ENCODE data around the gene CDKL5. TPM values are rescaled to one million over a fixed set of nuclear protein-coding genes. Genes with fewer than 3 reads are reported as not detected.

CDKL5 gene
- polyA plus RNA-seq, 2 of the 4 experiments (the other 2 are of a cell fraction) = 5.4 to 22.8 TPM

DNA sequence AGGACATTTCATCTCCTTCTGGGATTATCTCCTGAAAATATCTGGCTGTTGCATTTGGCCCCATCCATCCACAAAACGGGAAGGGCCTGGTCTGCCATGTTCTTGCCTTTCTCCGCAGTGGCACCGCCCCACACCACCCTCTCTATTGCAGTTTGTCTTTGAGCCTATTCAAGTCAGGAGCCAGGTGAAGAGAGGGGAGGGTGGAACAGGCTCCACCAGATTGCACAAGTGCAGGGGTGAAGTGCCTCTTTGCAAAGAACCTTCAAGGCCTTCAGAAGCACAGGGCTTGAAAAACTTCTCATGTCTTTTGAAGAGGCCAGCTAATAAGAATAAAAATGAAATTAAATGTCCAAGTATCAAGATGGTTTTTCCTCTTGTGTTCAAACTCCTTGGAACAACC lies 217.8 kb downstream of the CDKL5 start:
- H3K4me3 ChIP-seq = no peak overlapping the region
- ChIA-PET POLR2A (no interaction called here), CTCF (no interaction called here)
- no peak for DNase-seq (ENCODE audit: low read depth in 1 of 2, low spot score in 1 of 2)
- H3K4me1 ChIP-seq = no peaks in the 10 kb centered on the region
- no peak for ATAC-seq
- H3K9me3 ChIP-seq = no peaks in the 10 kb centered on the region
- WGBS (ENCODE audit: missing lambda C conversion rate) = 97% methylated on average over 3 of the region's 3 CpGs
- FAIRE-seq = no peak
- no peak for TF ChIP-seq NPAS2 (CRISPR knock-in tag; IDR thresholded peaks at IDR 0.05; ENCODE audit: borderline replicate concordance)
- TF ChIP-seq RARB (CRISPR knock-in tag; IDR thresholded peaks at IDR 0.05) = no peak
- no peak for TF ChIP-seq USF2 (IDR thresholded peaks at IDR 0.05)
- no peak for TF ChIP-seq SMC3 (IDR thresholded peaks at IDR 0.05)
- TF ChIP-seq ZSCAN20 (CRISPR knock-in tag; IDR thresholded peaks at IDR 0.05) = no peak
- TF ChIP-seq FOSB (CRISPR knock-in tag; IDR thresholded peaks at IDR 0.05) = no peak
- no peak for TF ChIP-seq HOXB5 (CRISPR knock-in tag; IDR thresholded peaks at IDR 0.05)
- TF ChIP-seq ZC3H11A (IDR thresholded peaks at IDR 0.05) = no peak
- no peak for TF ChIP-seq TP53 (CRISPR knock-in tag; IDR thresholded peaks at IDR 0.05)
- TF ChIP-seq HOXB13 (CRISPR knock-in tag; IDR thresholded peaks at IDR 0.05; ENCODE audit: low read depth) = no peak
- TF ChIP-seq HDAC2 (IDR thresholded peaks at IDR 0.05) = no peak
- no peak for TF ChIP-seq FOXS1 (CRISPR knock-in tag; IDR thresholded peaks at IDR 0.05)
- no peak for TF ChIP-seq HMGXB4 (CRISPR knock-in tag; IDR thresholded peaks at IDR 0.05; ENCODE audit: borderline replicate concordance)
- TF ChIP-seq GATA3 (IDR thresholded peaks at IDR 0.05; ENCODE audit: borderline replicate concordance) = no peak
- H3K4me2 ChIP-seq = no peak overlapping the region
- no peak overlapping the region for H3K27ac ChIP-seq

DNA sequence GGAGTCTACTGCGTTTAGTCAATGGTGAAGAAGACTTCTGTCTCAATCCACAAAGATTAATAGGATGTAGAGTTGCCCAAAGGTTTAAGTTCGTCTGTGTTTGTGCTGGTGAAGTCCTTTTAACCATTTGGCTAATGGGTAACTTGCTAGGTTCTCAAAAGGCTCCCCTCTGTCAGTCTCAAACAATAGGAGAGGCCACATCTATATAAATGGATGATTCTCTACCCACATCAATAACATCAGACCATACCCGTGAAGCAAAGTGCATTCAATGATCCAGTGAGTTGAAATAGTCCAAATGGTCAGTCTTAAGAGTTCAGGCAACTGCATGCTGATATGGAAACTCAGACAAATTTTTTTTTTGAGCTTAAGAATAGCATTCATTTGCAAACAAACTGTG lies 218.4 kb downstream of the CDKL5 start:
- no peak for FAIRE-seq
- no peak for ATAC-seq
- no peak for DNase-seq (ENCODE audit: low read depth in 1 of 2, low spot score in 1 of 2)
- POLR2A ChIA-PET = no interaction called here
- Histone ChIP-seq H3K27ac (no peak overlapping the region), H3K4me2 (no peak overlapping the region), H3K4me3 (no peak overlapping the region), H3K4me1 (no peaks in the 10 kb centered on the region), H3K9me3 (no peaks in the 10 kb centered on the region)
- 55% methylated on average over 3 of the region's 3 CpGs for whole genome bisulfite sequencing (ENCODE audit: missing lambda C conversion rate)
- CTCF ChIA-PET = no interaction called here
- no peak for TF ChIP-seq ZSCAN20 (CRISPR knock-in tag; IDR thresholded peaks at IDR 0.05)
- TF ChIP-seq RNF2 (IDR thresholded peaks at IDR 0.05; ENCODE audit: borderline replicate concordance, low read depth) = no peak
- TF ChIP-seq, protein P1, sequence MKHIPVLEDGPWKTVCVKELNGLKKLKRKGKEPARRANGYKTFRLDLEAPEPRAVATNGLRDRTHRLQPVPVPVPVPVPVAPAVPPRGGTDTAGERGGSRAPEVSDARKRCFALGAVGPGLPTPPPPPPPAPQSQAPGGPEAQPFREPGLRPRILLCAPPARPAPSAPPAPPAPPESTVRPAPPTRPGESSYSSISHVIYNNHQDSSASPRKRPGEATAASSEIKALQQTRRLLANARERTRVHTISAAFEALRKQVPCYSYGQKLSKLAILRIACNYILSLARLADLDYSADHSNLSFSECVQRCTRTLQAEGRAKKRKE (CRISPR knock-in tag; IDR thresholded peaks at IDR 0.05; ENCODE audit: low read depth) = no peak
- no peak for TF ChIP-seq RARB (CRISPR knock-in tag; IDR thresholded peaks at IDR 0.05)
- no peak for TF ChIP-seq CBX8 (IDR thresholded peaks at IDR 0.05)
- no peak for TF ChIP-seq E2F6 (IDR thresholded peaks at IDR 0.05; ENCODE audit: borderline replicate concordance, low read depth)
- no peak for TF ChIP-seq MAFK (IDR thresholded peaks at IDR 0.05; ENCODE audit: partially characterized antibody)
- no peak for TF ChIP-seq NPAS2 (CRISPR knock-in tag; IDR thresholded peaks at IDR 0.05; ENCODE audit: borderline replicate concordance)
- TF ChIP-seq EHF (CRISPR knock-in tag; IDR thresholded peaks at IDR 0.05) = no peak

DNA sequence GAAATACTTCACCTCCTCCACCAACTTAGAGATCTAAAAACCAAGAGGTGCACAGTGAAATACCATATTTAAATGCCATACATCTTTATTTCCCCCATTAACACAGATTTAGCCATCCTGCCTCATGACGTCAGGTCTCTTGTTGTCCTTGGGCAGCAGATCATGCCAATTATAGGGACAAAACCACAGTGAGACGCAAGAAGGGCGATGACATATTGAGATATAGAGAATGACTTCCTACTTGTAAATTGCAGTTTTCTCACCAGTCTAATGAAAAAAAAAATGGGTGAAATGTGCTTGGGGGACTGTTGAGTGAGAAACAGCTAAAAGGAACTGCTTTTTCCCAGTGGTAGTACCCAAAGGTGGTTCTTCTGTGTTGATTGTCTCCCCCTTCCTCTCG lies 222.2 kb downstream of the CDKL5 start:
- DNase-seq (ENCODE audit: low read depth in 1 of 2, low spot score in 1 of 2) = no peak
- CTCF ChIA-PET = no interaction called here
- WGBS (ENCODE audit: missing lambda C conversion rate) = 83% methylated on average over 4 of the region's 4 CpGs
- H3K4me2 ChIP-seq = no peak overlapping the region
- no peak for ATAC-seq
- POLR2A ChIA-PET = no interaction called here
- peak; percentile 67 for FAIRE-seq
- no peak overlapping the region for H3K4me3 ChIP-seq
- no peak overlapping the region for H3K27ac ChIP-seq
- no peaks in the 10 kb centered on the region for H3K9me3 ChIP-seq
- TF ChIP-seq ZFP36 (IDR thresholded peaks at IDR 0.05; ENCODE audit: borderline replicate concordance, partially characterized antibody) (no peak), HOXB5 (CRISPR knock-in tag; IDR thresholded peaks at IDR 0.05) (no peak), RFX5 (IDR thresholded peaks at IDR 0.05) (no peak), TFCP2L1 (CRISPR knock-in tag; IDR thresholded peaks at IDR 0.05) (no peak), SMC3 (IDR thresholded peaks at IDR 0.05) (no peak), FOSB (CRISPR knock-in tag; IDR thresholded peaks at IDR 0.05) (no peak), HMGXB4 (CRISPR knock-in tag; IDR thresholded peaks at IDR 0.05; ENCODE audit: borderline replicate concordance) (no peak), EHMT2 (IDR thresholded peaks at IDR 0.05; ENCODE audit: low read depth) (no peak), NFE2L2 (conservative IDR thresholded peaks at IDR 0.05; ENCODE audit: low read length) (no peak), RCOR1 (IDR thresholded peaks at IDR 0.05; ENCODE audit: low read depth, low read length) (no peak)
- H3K4me1 ChIP-seq = no peaks in the 10 kb centered on the region

Data from A549 (cell line).